Astrocyte (in vitro differentiated cells and primary cell): ENCODE results near the gene RMND5A.

ENCODE experiments used
- CTCF ChIP-seq: IDR thresholded peaks from 2 replicates; pipeline ENCODE4 v1.5.1; 2011; ENCODE audit warnings: low read depth, mild to moderate bottlenecking, inconsistent platforms, low read length, moderate library complexity; ENCODE audit not compliant: insufficient read depth
- EZH2 ChIP-seq: IDR thresholded peaks from 2 replicates; pipeline ENCODE4 v1.6.1; 2012; ENCODE audit warnings: mild to moderate bottlenecking, low read length, inconsistent platforms; ENCODE audit not compliant: insufficient read depth

DNA sequence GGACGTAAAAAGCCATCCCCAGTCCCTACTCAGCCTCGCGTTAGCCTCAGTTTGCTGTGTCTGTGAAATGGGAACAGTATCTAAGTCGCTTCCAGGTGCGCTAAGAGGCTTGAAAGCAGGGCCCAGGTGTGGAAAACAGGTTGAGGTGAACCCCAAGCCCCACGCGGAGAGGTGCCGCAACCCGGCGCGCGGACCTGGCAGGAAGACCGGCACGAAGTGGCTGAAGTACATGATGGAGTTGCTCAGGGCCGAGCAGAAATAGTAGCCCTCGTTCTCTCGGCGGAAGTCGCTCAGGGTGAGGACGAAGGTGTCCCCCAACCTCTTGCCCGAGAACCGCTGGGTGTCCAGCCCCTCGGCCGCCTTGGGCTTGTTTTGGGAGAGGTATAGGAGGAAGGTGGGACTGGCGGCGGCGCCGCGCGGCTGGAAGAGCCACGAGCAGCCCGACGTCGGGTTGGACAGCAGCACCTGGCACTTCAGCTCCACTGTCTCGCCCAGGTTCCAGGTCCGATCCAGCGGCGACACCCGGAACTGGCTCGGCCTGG, 70.1 kb downstream of the RMND5A start:
- TF ChIP-seq EZH2 (peak; percentile 94), CTCF (no peak)
